ENCODE data around the gene SSR4.
"Not testable (repeated sequence)": the region's sequence is repeated elsewhere in the genome, so short reads cannot be mapped to it uniquely, and the experiment has no call there.

- not testable (repeated sequence) for TF ChIP-seq CTCF (IDR thresholded peaks at IDR 0.05; ENCODE audit: poor library complexity); EZH2 (IDR thresholded peaks at IDR 0.05; ENCODE audit: borderline replicate concordance); EZH2phosphoT487 (IDR thresholded peaks at IDR 0.05; ENCODE audit: low read depth, severe bottlenecking, unreplicated experiment)
Measured at GRCh38 chrX:153745067-153745433, 49.4 kb upstream of the SSR4 start.

Measured in hepatocyte (in vitro differentiated cells).